ENCODE data around the gene FKBP10. TPM values are rescaled to one million over a fixed set of nuclear protein-coding genes. Genes with fewer than 3 reads are reported as not detected.

Gene FKBP10
- total and polyA plus RNA-seq, 9 of the 15 experiments (the other 6 are each of a cell fraction or from before 2014, with no cell fraction given) = 0.03 to 3.0 (median 1.4) TPM; not detected in 1

DNA sequence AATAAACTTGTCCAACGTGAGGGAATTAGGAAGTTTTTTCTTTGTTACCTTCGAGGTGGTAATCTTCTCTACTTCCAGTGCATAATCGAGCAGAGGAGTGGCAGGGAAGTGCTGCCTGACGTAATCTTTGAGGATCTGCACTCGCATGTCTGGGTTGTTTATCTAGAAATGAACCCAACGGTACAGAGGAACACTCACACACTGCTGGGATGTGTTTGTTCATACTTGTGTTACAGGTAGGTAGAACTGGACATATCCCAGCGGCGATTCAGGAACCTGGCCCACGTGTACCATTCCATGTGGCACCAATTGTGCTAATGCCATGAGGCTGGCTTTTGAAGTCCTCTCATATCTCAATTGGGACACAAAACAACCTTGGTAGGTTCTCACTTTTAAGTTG is 56.6 kb downstream of the FKBP10 start (continued):
- 0 out of 2 replicates have a peak, but pooled peaks have one; percentile 20 for TF ChIP-seq MYC (IDR thresholded peaks at IDR 0.05; ENCODE audit: low read depth, low read length)
- TF ChIP-seq MYC (CRISPR knock-in tag; IDR thresholded peaks at IDR 0.05; ENCODE audit: borderline replicate concordance, low read depth) = no peak

DNA sequence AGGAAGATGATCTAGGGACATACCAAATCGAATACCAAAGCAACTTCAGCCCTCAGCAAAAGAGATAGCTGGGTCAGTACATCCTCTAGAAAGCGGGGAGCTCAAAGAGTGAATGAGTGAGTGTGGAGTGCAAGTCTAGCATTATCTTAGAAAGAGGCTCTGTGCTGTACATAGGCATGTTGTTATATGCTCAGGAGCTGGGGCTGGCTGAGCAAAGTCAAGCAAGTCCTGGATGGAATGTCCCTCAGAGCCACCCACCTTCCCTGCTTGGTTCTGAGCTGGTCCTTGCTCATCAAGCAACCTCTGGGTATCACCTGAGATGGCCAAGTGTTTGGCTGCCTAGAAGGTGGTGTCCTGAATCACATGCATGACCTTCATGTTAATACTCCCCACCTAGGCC is 57.3 kb downstream of the FKBP10 start:
- no peaks in the 10 kb centered on the region for H3K9me3 ChIP-seq (replicated peaks; ENCODE audit: control insufficient read depth, insufficient read depth, low read depth, low read length)
- in situ Hi-C loops (cut with MboI) = no loop called here
- no peaks in the 10 kb centered on the region for H4K20me1 ChIP-seq (replicated peaks; ENCODE audit: control insufficient read depth, insufficient read depth, low read length)
- 82% methylated on average over 2 of the region's 2 CpGs for WGBS (ENCODE audit: insufficient coverage, low coverage, missing lambda C conversion rate)
- no peak overlapping the region for H2AFZ ChIP-seq (ENCODE audit: low read depth, low read length)
- peak overlapping the region in 1 of 2 experiments; percentile 18; a peak in 1 of 4 replicates for H3K9ac ChIP-seq (ENCODE audit: insufficient read depth in 1 of 2, low read depth in 2 of 2, low read length in 2 of 2)
- peaks cover under 1% of the 10 kb centered on the region; the same call in 2 of the 3 replicates for H3K79me2 ChIP-seq (ENCODE audit: control insufficient read depth, insufficient read depth, low read length)
- ChIA-PET CTCF (ENCODE audit: low intra/inter-chr PET ratio) (no interaction called here), POLR2A (interaction anchor here (0.6 to 1.2 kb wide), 6 partner anchors 11 to 807 kb away, joined by 3 to 6 read pairs (median 3); partner anchors contain the start of gene PLEKHH3)
- intact Hi-C loops (cut with micrococcal nuclease) = no loop called here
- BruUV-seq (replicated peaks) = no TSS peak
- peaks cover 7 to 11% of the 10 kb centered on the region in 2 experiments; a peak in 4 of 5 replicates for H3K4me1 ChIP-seq (replicated peaks in 1 of 2; ENCODE audit: control insufficient read depth in 2 of 2, insufficient read depth in 2 of 2, low read length in 2 of 2)
- TF ChIP-seq TRIM28 (IDR thresholded peaks at IDR 0.05) = no peak
- TF ChIP-seq, protein P1, sequence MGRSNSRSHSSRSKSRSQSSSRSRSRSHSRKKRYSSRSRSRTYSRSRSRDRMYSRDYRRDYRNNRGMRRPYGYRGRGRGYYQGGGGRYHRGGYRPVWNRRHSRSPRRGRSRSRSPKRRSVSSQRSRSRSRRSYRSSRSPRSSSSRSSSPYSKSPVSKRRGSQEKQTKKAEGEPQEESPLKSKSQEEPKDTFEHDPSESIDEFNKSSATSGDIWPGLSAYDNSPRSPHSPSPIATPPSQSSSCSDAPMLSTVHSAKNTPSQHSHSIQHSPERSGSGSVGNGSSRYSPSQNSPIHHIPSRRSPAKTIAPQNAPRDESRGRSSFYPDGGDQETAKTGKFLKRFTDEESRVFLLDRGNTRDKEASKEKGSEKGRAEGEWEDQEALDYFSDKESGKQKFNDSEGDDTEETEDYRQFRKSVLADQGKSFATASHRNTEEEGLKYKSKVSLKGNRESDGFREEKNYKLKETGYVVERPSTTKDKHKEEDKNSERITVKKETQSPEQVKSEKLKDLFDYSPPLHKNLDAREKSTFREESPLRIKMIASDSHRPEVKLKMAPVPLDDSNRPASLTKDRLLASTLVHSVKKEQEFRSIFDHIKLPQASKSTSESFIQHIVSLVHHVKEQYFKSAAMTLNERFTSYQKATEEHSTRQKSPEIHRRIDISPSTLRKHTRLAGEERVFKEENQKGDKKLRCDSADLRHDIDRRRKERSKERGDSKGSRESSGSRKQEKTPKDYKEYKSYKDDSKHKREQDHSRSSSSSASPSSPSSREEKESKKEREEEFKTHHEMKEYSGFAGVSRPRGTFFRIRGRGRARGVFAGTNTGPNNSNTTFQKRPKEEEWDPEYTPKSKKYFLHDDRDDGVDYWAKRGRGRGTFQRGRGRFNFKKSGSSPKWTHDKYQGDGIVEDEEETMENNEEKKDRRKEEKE (IDR thresholded peaks at IDR 0.05; ENCODE audit: borderline replicate concordance in 1 of 2, control insufficient read depth in 1 of 2, low read depth in 2 of 2, low read length in 1 of 2) = no peak
- TF ChIP-seq, protein P2, sequence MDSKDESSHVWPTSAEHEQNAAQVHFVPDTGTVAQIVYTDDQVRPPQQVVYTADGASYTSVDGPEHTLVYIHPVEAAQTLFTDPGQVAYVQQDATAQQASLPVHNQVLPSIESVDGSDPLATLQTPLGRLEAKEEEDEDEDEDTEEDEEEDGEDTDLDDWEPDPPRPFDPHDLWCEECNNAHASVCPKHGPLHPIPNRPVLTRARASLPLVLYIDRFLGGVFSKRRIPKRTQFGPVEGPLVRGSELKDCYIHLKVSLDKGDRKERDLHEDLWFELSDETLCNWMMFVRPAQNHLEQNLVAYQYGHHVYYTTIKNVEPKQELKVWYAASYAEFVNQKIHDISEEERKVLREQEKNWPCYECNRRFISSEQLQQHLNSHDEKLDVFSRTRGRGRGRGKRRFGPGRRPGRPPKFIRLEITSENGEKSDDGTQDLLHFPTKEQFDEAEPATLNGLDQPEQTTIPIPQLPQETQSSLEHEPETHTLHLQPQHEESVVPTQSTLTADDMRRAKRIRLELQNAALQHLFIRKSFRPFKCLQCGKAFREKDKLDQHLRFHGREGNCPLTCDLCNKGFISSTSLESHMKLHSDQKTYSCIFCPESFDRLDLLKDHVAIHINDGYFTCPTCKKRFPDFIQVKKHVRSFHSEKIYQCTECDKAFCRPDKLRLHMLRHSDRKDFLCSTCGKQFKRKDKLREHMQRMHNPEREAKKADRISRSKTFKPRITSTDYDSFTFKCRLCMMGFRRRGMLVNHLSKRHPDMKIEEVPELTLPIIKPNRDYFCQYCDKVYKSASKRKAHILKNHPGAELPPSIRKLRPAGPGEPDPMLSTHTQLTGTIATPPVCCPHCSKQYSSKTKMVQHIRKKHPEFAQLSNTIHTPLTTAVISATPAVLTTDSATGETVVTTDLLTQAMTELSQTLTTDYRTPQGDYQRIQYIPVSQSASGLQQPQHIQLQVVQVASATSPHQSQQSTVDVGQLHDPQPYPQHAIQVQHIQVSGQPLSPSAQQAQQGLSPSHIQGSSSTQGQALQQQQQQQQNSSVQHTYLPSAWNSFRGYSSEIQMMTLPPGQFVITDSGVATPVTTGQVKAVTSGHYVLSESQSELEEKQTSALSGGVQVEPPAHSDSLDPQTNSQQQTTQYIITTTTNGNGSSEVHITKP (IDR thresholded peaks at IDR 0.05; ENCODE audit: partially characterized antibody) = peak; percentile 25
- FAIRE-seq (no peak), DNase-seq (ENCODE audit: extremely low read depth in 1 of 4, low spot score in 3 of 4) (no peak), ATAC-seq (no peak)
- no peak overlapping the region for H3K4me2 ChIP-seq (ENCODE audit: insufficient read depth, low read length)
- H3K27me3 ChIP-seq (ENCODE audit: control insufficient read depth in 2 of 2, insufficient read depth in 2 of 2, low read length in 2 of 2) = no peaks in the 10 kb centered on the region
- peaks cover 77% of the 10 kb centered on the region; the same call in 2 of the 3 replicates for H3K36me3 ChIP-seq (ENCODE audit: control insufficient read depth, insufficient read depth, low read length)
- peak overlapping the region; percentile 15; the same call in 1 of the 3 replicates for H3K27ac ChIP-seq (ENCODE audit: extremely low read depth, low read depth, low read length)
- H3K4me3 ChIP-seq = no peak overlapping the region
- peaks cover 4% of the 10 kb centered on the region for H3K9me1 ChIP-seq (ENCODE audit: control insufficient read depth, insufficient read depth, low read length)

Measured in K562 (cell line).